ENCODE results near the gene MTMR3. TPM values are rescaled to one million over a fixed set of nuclear protein-coding genes. Genes with fewer than 3 reads are reported as not detected.

MTMR3 gene
- total RNA-seq, 1 donor = 26.9 TPM

GRCh38 chr22:30040499-30041260 lies 157.7 kb downstream of the MTMR3 start:
- TF ChIP-seq CTCF (IDR thresholded peaks at IDR 0.05; ENCODE audit: insufficient read depth, low read length) = no peak
- DNase-seq (ENCODE audit: low read depth) = no peak

GRCh38 chr22:30041475-30041874 lies 158.5 kb downstream of the MTMR3 start:
- no peak overlapping the region for H3K4me3 ChIP-seq (ENCODE audit: low read depth, low read length)
- DNase-seq (ENCODE audit: low read depth) = no peak
- no peak for TF ChIP-seq CTCF (IDR thresholded peaks at IDR 0.05; ENCODE audit: insufficient read depth, low read length)

More at GRCh38 chr22:30040499-30041260, 157.7 kb downstream of the MTMR3 start:
- H3K4me3 ChIP-seq (ENCODE audit: low read depth, low read length) = no peak overlapping the region

GRCh38 chr22:30041881-30042280 lies 158.9 kb downstream of the MTMR3 start:
- H3K4me3 ChIP-seq (ENCODE audit: low read depth, low read length) = no peak overlapping the region
- no peak for DNase-seq (ENCODE audit: low read depth)
- no peak for TF ChIP-seq CTCF (IDR thresholded peaks at IDR 0.05; ENCODE audit: insufficient read depth, low read length)

- H3K4me3 ChIP-seq (ENCODE audit: low read depth, low read length) = no peak overlapping the region
- no peak for DNase-seq (ENCODE audit: low read depth)
- TF ChIP-seq CTCF (IDR thresholded peaks at IDR 0.05; ENCODE audit: insufficient read depth, low read length) = no peak
These were observed 160.2 kb downstream of the MTMR3 start for GRCh38 chr22:30043161-30043560.

GRCh38 chr22:30044369-30044768 lies 161.4 kb downstream of the MTMR3 start:
- no peak for TF ChIP-seq CTCF (IDR thresholded peaks at IDR 0.05; ENCODE audit: insufficient read depth, low read length)
- H3K4me3 ChIP-seq (ENCODE audit: low read depth, low read length) = no peak overlapping the region
- DNase-seq (ENCODE audit: low read depth) = peak; percentile 95

GRCh38 chr22:30044881-30045493 lies 162.0 kb downstream of the MTMR3 start:
- no peak overlapping the region for H3K4me3 ChIP-seq (ENCODE audit: low read depth, low read length)
- DNase-seq (ENCODE audit: low read depth) = no peak
- no peak for TF ChIP-seq CTCF (IDR thresholded peaks at IDR 0.05; ENCODE audit: insufficient read depth, low read length)
